ENCODE data around the gene STAMBP.

GRCh38 chr2:73888388-73888787 lies 59.6 kb downstream of the STAMBP start:
- TF ChIP-seq CREB1 (IDR thresholded peaks at IDR 0.05): no peak
- no peak for TF ChIP-seq CREB1 (CRISPR knock-in tag; IDR thresholded peaks at IDR 0.05)
- no peak for TF ChIP-seq MAX (IDR thresholded peaks at IDR 0.05)
- no peak for TF ChIP-seq ZBTB20 (CRISPR knock-in tag; IDR thresholded peaks at IDR 0.05; ENCODE audit: borderline replicate concordance, low read depth)
- no peak for TF ChIP-seq NFKB2 (CRISPR knock-in tag; IDR thresholded peaks at IDR 0.05; ENCODE audit: borderline replicate concordance)
- no peak for TF ChIP-seq ATF7 (IDR thresholded peaks at IDR 0.05)
- TF ChIP-seq ATF7 (CRISPR knock-in tag; IDR thresholded peaks at IDR 0.05): no peak
- no peak for TF ChIP-seq ZZZ3 (CRISPR knock-in tag; IDR thresholded peaks at IDR 0.05; ENCODE audit: borderline replicate concordance)
